SK-N-MC (cell line): ENCODE results near the gene FBRSL1.

Experiments
- DNase-seq: peaks from one replicate; pipeline ENCODE4 v3.0.0-alpha.2; 2011; ENCODE audit warnings: low read depth, low spot score
- H3K27ac ChIP-seq: fragments of 200-600 bp; sonication (generic); 2 replicates; pipeline ENCODE4 v1.5.1; 2016; ENCODE audit warnings: mixed run types
- H3K36me3 ChIP-seq: fragments of 200-600 bp; sonication (generic); 2 replicates; pipeline ENCODE4 v1.6.1; 2017; ENCODE audit warnings: antibody characterized with exemption, low read length, mixed read lengths; ENCODE audit not compliant: insufficient read depth
- H3K4me3 ChIP-seq: fragments of 200-600 bp; sonication (generic); 2 replicates; pipeline ENCODE4 v1.5.1; 2016
- H3K9ac ChIP-seq: fragments of 200-600 bp; sonication (generic); 2 replicates; pipeline ENCODE4 v1.8.0; 2017; ENCODE audit warnings: mixed run types, mixed read lengths; ENCODE audit not compliant: insufficient read length
- H3K9me3 ChIP-seq: fragments of 200-600 bp; sonication (generic); 2 replicates; pipeline ENCODE4 v1.6.1; 2017; ENCODE audit warnings: low read depth, mild to moderate bottlenecking, antibody characterized with exemption, low read length, moderate library complexity, mixed read lengths
- EZH2 ChIP-seq: fragments of 200-600 bp; sonication (generic); IDR thresholded peaks from one replicate; pipeline ENCODE4 v1.6.1; 2017; ENCODE audit warnings: antibody characterized with exemption
- FOXP2 ChIP-seq: optimal IDR thresholded peaks from 2 replicates; pipeline ENCODE3; 2011; ENCODE audit warnings: mild to moderate bottlenecking, moderate library complexity; ENCODE audit not compliant: insufficient read depth; ENCODE audit errors: extremely low read length, control extremely low read depth
- POLR2AphosphoS5 ChIP-seq: IDR thresholded peaks from 2 replicates; pipeline ENCODE4 v1.6.1; 2012; ENCODE audit warnings: mild to moderate bottlenecking, low read depth, low read length, borderline replicate concordance

Gene FBRSL1

DNA sequence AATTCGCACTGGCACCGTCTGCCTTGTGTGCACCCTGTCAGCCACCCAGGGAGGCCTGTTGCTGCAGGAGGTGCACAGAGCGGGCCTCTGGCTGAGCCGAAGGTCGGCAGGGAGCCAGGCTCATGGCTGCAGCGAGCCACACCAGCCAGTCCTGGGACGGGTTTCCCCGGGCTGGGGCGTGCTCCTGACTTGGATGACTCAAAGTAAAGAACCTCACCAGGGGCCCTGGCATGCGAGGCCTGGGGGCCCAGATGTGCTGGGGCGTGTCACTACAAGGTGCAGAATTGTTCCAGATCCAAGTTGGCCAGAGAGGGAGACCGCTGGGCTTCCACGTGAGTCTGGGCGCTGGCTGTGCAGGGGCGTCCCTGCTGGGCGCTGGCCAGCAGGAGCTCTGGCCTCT, 34.5 kb downstream of the FBRSL1 start:
- DNase-seq, result no peak
- H3K27ac ChIP-seq, result no peak overlapping the region
- TF ChIP-seq POLR2AphosphoS5 (no peak), FOXP2 (no peak), EZH2 (no peak)
- H3K36me3 ChIP-seq, result no peaks in the 10 kb centered on the region
- no peak overlapping the region for H3K9ac ChIP-seq
- H3K9me3 ChIP-seq, result no peaks in the 10 kb centered on the region
- no peak overlapping the region for H3K4me3 ChIP-seq

DNA sequence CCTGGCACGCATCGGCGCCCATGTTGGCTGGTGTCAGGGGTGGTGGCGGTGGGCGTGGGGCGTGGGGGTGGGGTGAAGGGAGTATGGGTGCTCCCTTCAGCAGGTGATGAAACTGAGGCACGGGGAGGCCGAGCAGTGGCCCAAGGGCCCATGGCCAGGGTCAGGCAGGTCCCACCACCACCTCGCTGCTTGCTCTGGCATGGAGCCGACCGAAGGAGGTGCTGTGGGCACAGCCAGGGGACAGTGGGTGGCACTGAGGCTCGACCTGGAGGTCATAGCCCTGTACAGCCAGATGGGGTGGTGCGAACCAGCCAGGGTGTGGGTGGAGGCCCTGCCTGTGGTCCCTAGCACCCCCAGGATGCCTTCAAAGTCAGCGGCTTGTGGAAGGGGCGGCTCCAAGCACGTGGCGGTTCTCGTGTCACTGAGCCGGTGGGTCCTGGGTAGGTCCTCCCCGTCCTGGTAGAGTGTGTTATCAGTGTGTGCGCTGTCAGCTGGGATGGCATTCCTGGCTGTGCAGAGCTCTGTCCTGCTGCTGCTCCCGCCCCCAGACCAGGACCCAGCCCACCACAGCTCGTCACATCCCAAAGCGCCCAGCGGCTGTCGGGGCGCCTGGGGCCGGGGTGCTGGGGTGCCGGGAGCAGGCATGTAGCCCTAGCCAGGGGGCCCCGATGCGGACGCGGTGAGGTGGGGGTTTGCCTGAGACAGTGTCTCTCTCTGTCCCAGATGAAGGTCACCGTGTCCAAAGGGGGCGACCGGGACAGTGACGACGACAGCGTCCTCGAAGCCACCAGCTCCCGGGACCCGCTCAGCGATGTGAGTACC, 35.3 kb downstream of the FBRSL1 start:
- no peak for TF ChIP-seq EZH2
- no peak for TF ChIP-seq POLR2AphosphoS5
- no peak for TF ChIP-seq FOXP2
- DNase-seq, result no peak
- no peak overlapping the region for H3K27ac ChIP-seq
- H3K4me3 ChIP-seq, result no peak overlapping the region
- no peaks in the 10 kb centered on the region for H3K36me3 ChIP-seq
- H3K9ac ChIP-seq, result no peak overlapping the region
- no peaks in the 10 kb centered on the region for H3K9me3 ChIP-seq

DNA sequence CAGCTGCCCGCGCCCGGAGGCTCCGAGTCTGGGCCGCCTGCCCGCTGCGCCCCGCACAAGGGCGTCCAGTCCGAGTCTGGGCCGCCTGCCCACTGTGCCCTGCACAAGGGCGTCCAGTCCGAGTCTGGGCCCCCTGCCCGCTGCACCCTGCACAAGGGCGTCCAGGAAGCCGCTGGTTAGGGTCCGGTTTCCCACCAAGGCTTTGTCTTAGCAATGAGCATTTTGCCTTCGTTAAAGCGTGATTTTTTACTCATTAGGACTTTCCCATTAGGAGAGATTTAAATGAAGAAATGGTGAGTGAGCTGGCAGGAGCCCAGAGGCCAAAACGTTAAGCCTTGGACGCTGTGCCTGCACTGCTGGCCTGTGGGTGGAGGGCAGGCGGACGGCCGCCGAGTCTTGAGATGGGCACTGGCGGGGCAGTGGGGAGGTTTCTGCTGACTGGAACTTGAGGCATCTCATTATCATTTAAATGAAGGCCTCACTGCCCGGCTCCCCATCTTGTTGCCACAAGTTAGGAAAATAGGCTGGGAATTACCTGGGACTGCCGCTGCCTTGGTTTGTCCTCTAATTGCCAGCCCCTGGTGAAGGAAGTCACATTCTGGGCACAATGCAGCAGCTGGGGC, 36.0 kb downstream of the FBRSL1 start:
- no peak overlapping the region for H3K9ac ChIP-seq
- no peak overlapping the region for H3K27ac ChIP-seq
- no peaks in the 10 kb centered on the region for H3K36me3 ChIP-seq
- DNase-seq, result no peak
- TF ChIP-seq EZH2, result no peak
- no peak for TF ChIP-seq FOXP2
- TF ChIP-seq POLR2AphosphoS5, result no peak
- H3K4me3 ChIP-seq, result no peak overlapping the region
- H3K9me3 ChIP-seq, result no peaks in the 10 kb centered on the region

- no peak overlapping the region for H3K9ac ChIP-seq
- no peak for TF ChIP-seq POLR2AphosphoS5
- TF ChIP-seq FOXP2, result no peak
- TF ChIP-seq EZH2, result no peak
- no peaks in the 10 kb centered on the region for H3K36me3 ChIP-seq
- no peak overlapping the region for H3K4me3 ChIP-seq
- H3K9me3 ChIP-seq, result no peaks in the 10 kb centered on the region
- no peak for DNase-seq
- no peak overlapping the region for H3K27ac ChIP-seq
Observed at GRCh38 chr12:132527186-132527882, 37.4 kb downstream of the FBRSL1 start.

DNA sequence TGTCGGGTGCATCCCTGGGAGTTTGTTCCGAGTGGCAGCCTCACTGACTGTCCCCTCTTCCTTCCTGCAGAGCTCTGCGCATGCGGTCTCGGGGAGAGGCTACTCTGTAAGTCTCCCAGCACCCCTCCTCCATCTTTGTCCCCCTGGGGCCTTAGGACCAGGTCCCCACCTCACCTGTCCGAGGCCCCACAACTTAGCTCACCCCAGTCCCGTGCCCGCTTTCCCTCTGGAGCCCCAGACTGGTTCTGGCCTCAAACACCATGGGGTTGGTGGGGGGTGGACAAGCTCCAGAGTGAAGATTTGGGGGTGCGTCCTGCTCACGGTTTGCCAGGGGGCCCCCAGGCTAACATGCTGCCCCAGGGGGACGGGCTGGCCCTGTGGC, 37.9 kb downstream of the FBRSL1 start:
- Histone ChIP-seq H3K27ac (no peak overlapping the region), H3K9me3 (no peaks in the 10 kb centered on the region), H3K9ac (no peak overlapping the region), H3K4me3 (no peak overlapping the region), H3K36me3 (no peaks in the 10 kb centered on the region)
- no peak for TF ChIP-seq POLR2AphosphoS5
- TF ChIP-seq EZH2, result no peak
- no peak for TF ChIP-seq FOXP2
- DNase-seq, result no peak

DNA sequence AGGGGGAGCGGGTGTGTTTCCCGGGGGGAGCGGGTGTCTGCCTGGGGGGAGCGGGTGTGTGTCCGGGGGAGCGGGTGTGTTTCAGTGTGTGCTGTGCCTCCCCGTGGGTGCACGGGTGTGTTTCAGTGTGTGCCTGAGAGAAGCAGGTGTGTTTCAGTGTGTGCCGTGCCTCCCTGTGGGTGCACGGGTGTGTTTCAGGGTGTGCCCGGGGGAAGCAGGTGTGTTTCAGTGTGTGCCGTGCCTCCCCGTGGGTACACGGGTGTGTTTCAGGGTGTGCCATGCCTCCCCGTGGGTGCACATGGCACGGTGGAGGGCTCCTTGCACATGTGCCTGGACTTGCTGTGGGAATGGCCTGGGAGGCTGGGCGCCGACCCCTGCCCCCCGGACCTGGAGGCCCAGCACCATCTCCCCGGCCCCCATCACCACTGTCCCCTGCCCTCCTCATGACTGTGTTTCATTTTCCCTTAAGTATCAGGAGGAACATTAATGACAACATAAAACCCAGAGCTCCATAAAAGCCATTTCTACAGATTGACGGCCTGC, 38.7 kb downstream of the FBRSL1 start:
- no peak overlapping the region for H3K4me3 ChIP-seq
- TF ChIP-seq POLR2AphosphoS5 (no peak), FOXP2 (no peak)
- no peaks in the 10 kb centered on the region for H3K9me3 ChIP-seq
- no peak overlapping the region for H3K9ac ChIP-seq
- H3K36me3 ChIP-seq, result no peaks in the 10 kb centered on the region
- DNase-seq, result no peak
- no peak overlapping the region for H3K27ac ChIP-seq

DNA sequence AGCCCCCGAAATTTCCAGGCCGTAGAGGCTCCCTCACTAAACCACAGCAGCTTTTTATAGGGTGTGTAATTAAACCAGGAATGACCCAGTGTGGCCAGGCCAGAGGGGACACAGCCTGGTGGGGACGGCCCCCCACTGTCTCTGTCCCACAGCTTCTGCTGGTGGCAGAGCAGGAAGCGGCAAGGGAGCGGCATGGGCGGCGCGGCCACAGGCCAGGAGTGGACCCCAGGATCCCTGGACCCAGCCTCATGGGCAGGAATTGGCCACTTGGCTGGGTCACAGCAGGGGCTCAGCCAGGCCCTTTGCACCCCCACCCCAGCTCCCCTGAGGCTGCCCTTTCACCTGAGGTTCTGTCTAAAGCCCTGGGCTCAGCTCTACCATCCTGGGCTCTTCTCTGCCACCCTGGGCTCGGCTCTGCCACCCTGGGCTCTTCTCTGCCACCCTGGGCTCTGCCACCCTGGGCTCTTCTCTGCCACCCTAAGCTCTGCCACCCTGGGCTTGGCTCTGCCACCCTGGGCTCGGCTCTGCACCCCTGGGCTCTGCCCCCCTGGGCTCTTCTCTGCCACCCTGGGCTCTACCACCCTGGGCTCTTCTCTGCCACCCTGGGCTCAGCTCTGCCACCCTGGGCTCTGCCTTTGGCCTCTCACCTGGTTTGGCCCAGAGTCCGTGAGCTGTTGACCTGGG, 39.3 kb downstream of the FBRSL1 start:
- Histone ChIP-seq H3K36me3 (no peaks in the 10 kb centered on the region), H3K27ac (no peak overlapping the region), H3K9me3 (no peaks in the 10 kb centered on the region), H3K4me3 (no peak overlapping the region), H3K9ac (no peak overlapping the region)
- DNase-seq, result no peak
- TF ChIP-seq POLR2AphosphoS5 (no peak), EZH2 (no peak), FOXP2 (no peak)

- Histone ChIP-seq H3K36me3 (no peaks in the 10 kb centered on the region), H3K27ac (no peak overlapping the region), H3K9me3 (no peaks in the 10 kb centered on the region), H3K4me3 (no peak overlapping the region), H3K9ac (no peak overlapping the region)
- TF ChIP-seq EZH2, result no peak
- TF ChIP-seq FOXP2, result no peak
- no peak for TF ChIP-seq POLR2AphosphoS5
- no peak for DNase-seq
Observed at GRCh38 chr12:132529906-132530305, 40.0 kb downstream of the FBRSL1 start.
